ENCODE data around the gene RNF151.
"Not testable (repeated sequence)": the region's sequence is repeated elsewhere in the genome, so short reads cannot be mapped to it uniquely, and the experiment has no call there.

The RNF151 gene

DNA sequence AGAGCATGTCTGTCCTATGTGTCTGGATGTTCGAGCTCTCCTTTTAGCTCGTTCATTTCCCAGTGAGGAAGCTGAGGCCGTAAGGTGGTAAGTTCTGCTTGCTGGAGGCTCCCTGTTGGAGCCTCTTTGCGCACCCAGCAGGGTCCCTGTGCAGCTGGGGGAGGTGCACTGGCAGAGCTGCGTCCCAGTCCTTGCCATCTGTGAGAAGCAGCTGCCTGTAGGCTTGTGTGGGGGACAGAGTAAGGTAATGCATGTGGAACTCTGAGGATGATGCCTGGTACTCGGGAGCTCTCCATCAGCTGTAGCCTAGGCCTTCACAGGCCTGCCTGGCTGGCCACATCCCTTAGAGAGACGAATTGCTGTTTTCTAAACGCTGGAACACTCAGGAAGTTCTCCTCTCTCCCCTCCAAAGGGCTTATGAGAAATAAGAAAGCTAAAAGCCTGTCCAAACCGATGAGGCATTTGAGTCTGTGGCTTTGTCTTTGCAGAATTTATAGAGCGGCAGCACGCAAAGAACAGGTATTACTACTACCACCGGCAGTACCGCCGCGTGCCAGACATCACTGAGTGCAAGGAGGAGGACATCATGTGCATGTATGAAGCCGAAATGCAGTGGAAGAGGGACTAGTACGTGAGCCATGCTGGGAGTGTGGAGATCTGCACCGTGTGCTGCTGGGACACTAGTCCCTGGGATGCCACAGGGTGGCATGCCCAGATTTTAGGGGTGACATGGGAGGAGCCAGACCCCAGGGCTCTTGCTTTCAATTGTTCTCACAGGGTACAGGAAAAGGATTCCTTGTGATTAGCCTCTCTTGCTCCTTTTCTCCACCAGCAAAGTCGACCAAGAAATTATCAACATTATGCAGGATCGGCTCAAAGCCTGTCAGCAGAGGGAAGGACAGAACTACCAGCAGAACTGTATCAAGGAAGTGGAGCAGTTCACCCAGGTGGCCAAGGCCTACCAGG lies 5.7 kb upstream of the RNF151 start:
- DNase-seq: peak; percentile 71

GRCh38 chr16:1961651-1962067 lies 5.0 kb upstream of the RNF151 start:
- DNase-seq: peak; percentile 53

- DNase-seq: not testable (repeated sequence)
These were observed 4.2 kb upstream of the RNF151 start for GRCh38 chr16:1962161-1963153.

DNA sequence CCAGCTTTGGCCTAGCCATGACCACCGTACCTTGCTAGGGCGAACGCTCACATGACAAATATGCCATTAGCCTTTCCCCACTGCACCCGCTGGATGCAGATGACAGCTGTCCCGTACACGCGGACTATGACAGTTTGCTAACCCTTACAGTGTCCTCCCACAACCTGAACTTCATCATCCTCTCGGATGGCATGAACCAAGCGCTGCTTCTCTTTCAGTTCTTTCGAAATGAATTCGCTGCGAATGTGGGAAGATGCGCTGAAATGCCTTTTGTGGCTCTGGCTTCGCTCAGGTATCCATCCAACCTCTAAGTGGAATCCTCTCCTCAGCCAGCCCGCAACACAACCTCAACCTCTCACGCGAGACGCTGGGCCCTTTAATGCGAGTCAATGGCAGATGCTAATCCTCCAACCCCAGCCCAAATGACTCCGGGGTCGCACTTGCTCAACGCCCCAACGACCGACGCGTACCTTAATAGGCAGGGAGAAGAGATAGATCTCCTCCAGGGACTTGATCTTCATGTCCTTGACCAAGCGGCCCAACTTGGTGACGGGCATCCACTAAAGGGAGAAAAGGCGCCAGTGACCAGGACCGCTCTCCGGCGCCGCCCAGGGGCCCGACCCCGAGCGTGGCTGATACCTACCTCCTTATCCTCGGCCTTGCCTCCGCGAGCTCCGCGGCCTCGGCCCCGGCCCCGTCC lies 2.7 kb upstream of the RNF151 start:
- no peak for DNase-seq

GRCh38 chr16:1964506-1965395 lies 1.9 kb upstream of the RNF151 start, which contains the start of gene RPS2:
TSS of gene RPS2 (minus strand) at chr16:1964826. CDS start at chr16:1964625, 201 bp downstream.
- DNase-seq: peak; percentile 96

DNA sequence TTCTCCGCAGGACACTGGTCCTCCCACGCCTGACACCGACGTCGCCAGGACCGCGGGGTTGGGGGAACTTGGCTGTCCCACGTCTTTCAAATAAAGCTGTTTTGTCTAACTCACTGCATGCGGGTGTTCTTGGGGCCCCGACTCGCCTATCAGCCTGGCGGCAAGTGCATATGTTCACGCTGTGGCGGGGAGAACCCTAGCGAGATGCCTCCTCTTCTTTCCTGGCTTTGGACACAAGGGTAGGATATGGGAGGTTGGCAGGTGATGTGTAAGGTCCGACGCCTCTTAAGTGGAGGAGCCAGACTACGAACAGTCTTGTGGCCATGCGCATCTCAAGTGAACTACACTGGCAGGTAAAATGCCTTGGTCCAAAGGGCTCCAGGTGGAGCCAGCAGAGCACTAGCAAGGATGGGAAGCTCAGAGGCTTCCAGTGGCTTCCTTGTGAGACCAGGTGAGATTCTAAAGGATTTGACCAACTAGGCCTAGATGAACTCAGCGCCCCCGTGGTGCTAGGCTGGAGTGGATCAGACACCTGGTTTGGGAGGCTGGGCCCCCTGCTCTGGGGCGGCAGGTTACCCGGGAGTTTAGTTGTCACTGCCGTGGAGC lies 1.2 kb upstream of the RNF151 start:
- DNase-seq: no peak

DNA sequence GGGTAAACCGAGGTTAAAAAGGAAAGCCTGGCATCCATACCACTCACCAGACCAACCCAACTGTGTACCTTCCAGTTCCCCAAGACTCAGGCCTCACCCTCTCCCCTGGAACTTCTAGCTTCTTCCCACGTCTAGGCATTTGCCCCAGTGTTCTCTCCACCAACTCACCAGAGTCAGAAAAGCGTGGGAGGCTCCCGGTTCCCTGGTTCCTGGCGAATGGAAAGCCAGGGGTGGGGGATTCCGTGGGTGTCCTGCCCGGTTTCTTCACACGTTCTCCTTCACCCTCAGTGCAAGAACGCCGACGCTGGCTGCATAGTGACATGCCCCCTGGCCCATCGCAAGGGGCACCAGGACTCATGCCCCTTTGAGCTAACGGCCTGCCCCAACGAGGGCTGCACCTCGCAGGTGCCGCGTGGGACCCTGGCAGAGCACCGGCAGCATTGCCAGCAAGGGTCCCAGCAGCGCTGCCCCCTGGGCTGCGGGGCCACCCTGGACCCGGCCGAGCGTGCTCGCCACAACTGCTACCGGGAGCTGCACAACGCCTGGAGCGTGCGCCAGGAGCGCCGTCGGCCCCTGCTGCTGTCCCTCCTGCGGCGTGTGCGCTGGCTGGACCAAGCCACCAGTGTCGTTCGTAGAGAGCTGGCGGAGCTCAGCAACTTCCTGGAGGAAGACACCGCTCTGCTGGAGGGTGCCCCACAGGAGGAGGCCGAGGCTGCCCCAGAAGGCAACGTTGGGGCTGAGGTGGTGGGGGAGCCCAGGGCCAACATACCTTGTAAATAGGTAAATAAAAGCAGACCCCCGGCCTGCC lies 1.7 kb downstream of the RNF151 start:
- DNase-seq: no peak

DNA sequence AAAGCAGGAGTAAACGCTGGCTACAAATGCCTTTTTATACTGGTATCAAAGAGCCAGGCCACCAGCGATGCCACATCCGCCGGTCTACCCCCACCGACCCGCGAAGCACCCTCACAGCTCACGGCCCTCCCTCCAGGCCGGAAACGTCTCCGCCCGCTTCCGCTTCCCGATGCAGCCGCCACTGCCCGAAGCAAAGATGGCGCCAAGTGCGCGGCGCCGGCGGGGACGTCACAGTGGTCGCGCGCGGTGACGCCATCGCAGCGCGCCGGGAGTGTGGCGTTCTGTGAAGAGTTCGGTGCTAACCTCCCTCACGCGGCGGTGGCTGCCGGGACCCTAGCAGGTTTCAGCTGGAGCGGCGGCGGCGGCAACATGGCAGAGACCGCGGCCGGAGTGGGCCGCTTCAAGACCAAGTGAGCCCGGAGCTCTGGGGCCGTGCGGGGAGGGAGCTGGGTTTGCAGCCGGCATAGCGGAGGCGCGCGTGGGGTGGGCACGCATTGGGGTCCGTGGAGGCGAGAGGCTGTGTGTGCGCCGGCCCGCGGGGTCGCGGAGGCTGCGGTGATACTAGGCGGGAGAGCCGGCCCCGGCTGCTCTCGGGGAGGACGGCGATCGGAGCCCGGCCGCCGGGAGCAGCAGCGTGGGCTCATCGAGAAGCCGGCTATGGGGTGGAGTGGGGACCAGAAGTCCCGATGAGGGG lies 5.3 kb downstream of the RNF151 start, which contains the start of gene TBL3:
TSS of gene TBL3 (plus strand) at position 258 of the 694 bp plus-strand sequence. CDS start at position 370, 112 bp downstream.
- DNase-seq: peak; percentile 89

DNA sequence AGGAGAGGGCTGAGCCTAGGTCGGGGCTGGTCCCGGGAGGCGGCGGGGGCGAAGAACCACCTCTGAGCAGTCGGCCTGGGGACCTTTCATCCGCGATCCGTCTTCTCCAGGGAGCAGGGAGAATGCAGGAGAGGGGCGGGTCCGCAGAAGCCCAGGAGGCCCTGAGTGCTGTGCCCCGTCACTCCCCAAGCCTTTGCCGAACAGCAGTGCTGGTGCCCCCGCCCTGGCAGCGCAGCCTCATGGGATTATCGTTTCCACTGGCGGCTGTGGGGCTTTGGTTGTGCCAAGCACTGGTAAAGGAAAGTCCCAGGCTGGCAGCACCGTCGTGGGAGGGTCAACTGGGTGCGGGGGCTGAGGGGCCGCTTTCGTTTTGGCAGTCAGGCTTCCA lies 5.8 kb downstream of the RNF151 start:
- no peak for DNase-seq

GRCh38 chr16:1973461-1974156 lies 7.0 kb downstream of the RNF151 start:
- no peak for DNase-seq

DNA sequence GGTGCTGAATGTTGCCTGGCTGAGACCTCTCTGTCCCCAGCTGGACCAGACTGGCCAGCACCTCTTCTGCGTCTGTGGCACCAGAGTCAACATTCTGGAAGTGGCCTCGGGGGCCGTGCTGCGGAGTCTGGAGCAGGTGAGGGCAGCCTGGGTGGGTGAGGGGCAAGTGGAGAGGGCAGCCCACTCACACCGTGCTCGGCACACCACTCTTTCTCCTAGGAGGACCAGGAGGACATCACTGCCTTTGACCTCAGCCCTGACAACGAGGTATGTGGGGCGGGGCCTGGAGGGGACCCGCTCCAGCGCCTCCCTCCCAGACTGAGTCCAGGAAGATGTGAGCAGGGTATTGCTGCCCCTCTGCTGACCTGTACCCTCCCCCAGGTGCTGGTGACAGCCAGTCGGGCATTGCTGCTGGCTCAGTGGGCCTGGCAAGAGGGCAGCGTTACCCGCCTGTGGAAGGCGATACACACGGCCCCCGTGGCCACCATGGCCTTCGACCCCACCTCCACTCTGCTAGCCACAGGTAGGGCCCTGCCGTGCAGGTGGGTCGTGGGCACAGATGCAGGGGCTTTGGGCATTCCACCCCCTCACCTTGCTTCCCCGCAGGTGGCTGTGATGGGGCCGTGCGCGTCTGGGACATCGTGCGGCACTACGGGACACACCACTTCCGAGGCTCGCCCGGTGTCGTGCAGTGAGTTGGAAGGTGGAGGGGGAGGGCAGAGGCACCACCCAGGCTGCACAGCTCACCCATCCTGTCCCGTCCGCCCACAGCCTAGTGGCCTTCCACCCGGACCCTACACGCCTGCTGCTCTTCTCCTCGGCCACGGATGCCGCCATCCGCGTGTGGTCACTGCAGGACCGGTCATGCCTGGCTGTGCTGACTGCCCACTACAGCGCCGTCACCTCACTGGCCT lies 7.8 kb downstream of the RNF151 start:
- DNase-seq: no peak

- DNase-seq: no peak
These were observed 9.0 kb downstream of the RNF151 start for GRCh38 chr16:1975432-1976215.

- DNase-seq: no peak
These were observed 9.5 kb downstream of the RNF151 start for GRCh38 chr16:1976216-1976520.

GRCh38 chr16:1976951-1977874 lies 10.6 kb downstream of the RNF151 start:
- DNase-seq: no peak

DNA sequence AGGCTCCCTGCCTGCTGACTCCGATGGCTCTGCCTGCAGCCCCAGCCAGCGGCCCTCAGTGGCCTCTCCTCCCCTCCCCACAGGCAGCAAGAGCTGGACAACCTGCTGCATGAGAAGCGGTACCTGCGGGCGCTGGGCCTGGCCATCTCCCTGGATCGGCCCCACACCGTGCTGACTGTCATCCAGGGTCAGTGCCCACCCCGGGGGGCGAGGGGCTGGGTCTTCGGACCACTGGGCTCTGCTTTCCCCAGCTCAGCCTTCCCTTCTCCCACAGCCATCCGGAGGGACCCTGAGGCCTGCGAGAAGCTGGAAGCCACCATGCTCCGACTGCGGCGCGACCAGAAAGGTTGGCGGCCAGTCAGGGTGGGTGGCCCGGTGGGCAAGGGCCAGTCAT lies 11.2 kb downstream of the RNF151 start:
- DNase-seq: no peak

Measured in MV-4-11 (cell line).